PC-9 (cell line): Measurements from ENCODE around the gene ERCC4. TPM values are rescaled to one million over a fixed set of nuclear protein-coding genes. Genes with fewer than 3 reads are reported as not detected.

Experiments
- BruUV-seq: library from RNA; stranded (reverse); fragments of 400-500 nt; replicated peaks from 2 replicates; lab custom pipeline; 2021; lab: Mats Ljungman, UMichigan
- CTCF ChIA-PET: fragments of 300-600 bp; sonication (Branson Sonifier 250); formaldehyde crosslinking; loops from one replicate; lab custom pipeline; 2022; ENCODE audit warnings: antibody characterized with exemption; lab: Charles Lee
- POLR2A ChIA-PET: fragments of 300-600 bp; sonication (Branson Sonifier 250); formaldehyde crosslinking; loops from one replicate; lab custom pipeline; 2022; ENCODE audit warnings: antibody characterized with exemption; ENCODE audit not compliant: unreplicated experiment; lab: Charles Lee
- DNase-seq, 2 experiments: peaks; one replicate each; pipeline versions ENCODE4 v3.0.0 to v3.0.0-alpha.2; 2015 to 2022; ENCODE audit warnings: mixed read lengths in 1 of 2
- H2AFZ ChIP-seq: fragments of 200-600 bp; sonication (generic); 2 replicates; pipeline ENCODE4 v1.8.1; 2017; ENCODE audit warnings: antibody characterized with exemption
- H3F3A ChIP-seq: fragments of 200-600 bp; sonication (generic); 2 replicates; pipeline ENCODE4 v1.8.1; 2017; ENCODE audit warnings: antibody characterized with exemption, mild to moderate bottlenecking, low read depth; ENCODE audit not compliant: insufficient read depth
- H3K27ac ChIP-seq: fragments of 200-600 bp; sonication (generic); 2 replicates; pipeline ENCODE4 v1.6.1; 2016; ENCODE audit warnings: mixed run types
- H3K27me3 ChIP-seq: fragments of 200-600 bp; sonication (generic); 2 replicates; pipeline ENCODE4 v1.6.1; 2016; ENCODE audit warnings: low read depth, mixed run types; ENCODE audit not compliant: insufficient read depth
- H3K36me3 ChIP-seq: fragments of 200-600 bp; sonication (generic); 2 replicates; pipeline ENCODE4 v1.6.1; 2016; ENCODE audit warnings: low read depth, mixed run types
- H3K4me1 ChIP-seq: fragments of 200-600 bp; sonication (generic); replicated peaks from 2 replicates; pipeline ENCODE4 v1.6.1; 2016; ENCODE audit warnings: mixed run types; ENCODE audit not compliant: insufficient read depth
- H3K4me2 ChIP-seq: fragments of 200-600 bp; sonication (generic); 2 replicates; pipeline ENCODE4 v1.6.1; 2017; ENCODE audit warnings: mixed run types
- H3K4me3 ChIP-seq: fragments of 200-600 bp; sonication (generic); 2 replicates; pipeline ENCODE4 v1.6.1; 2016; ENCODE audit warnings: mixed run types
- H3K79me2 ChIP-seq: fragments of 200-600 bp; sonication (generic); 2 replicates; pipeline ENCODE4 v1.6.1; 2017; ENCODE audit warnings: low read depth, mixed run types
- H3K9me2 ChIP-seq: fragments of 200-600 bp; sonication (generic); 2 replicates; pipeline ENCODE4 v1.8.1; 2017; ENCODE audit warnings: mild to moderate bottlenecking; ENCODE audit not compliant: insufficient read depth
- H3K9me3 ChIP-seq: fragments of 200-600 bp; sonication (generic); 2 replicates; pipeline ENCODE4 v1.8.1; 2016; ENCODE audit warnings: low read depth; ENCODE audit not compliant: insufficient read depth
- H4K20me1 ChIP-seq: fragments of 200-600 bp; sonication (generic); 2 replicates; pipeline ENCODE4 v1.8.1; 2017; ENCODE audit not compliant: insufficient read depth
- EZH2 ChIP-seq: fragments of 200-600 bp; sonication (generic); IDR thresholded peaks from 2 replicates; pipeline ENCODE4 v1.8.0; 2017; ENCODE audit warnings: antibody characterized with exemption, low read depth
- intact Hi-C: fragments of 100-400 bp; cut with micrococcal nuclease; formaldehyde crosslinking; loops from one replicate; pipeline ENCODE4 v1.10.0; 2022; ENCODE audit not compliant: unreplicated experiment
- total RNA-seq: library from RNA; stranded (reverse); gene quantifications from 2 replicates; pipeline ENCODE4 v1.2.3, GENCODE V29; 2021
- TF ChIP-seq, protein P1 (sequence below): fragments of 200-600 bp; sonication (generic); conservative IDR thresholded peaks from 2 replicates; pipeline ENCODE4 v1.6.1; 2017; ENCODE audit warnings: mixed run types, antibody characterized with exemption, mild to moderate bottlenecking, moderate library complexity

Gene ERCC4
- total RNA-seq, 1 experiment from 2014 or later: 17.4 TPM

DNA sequence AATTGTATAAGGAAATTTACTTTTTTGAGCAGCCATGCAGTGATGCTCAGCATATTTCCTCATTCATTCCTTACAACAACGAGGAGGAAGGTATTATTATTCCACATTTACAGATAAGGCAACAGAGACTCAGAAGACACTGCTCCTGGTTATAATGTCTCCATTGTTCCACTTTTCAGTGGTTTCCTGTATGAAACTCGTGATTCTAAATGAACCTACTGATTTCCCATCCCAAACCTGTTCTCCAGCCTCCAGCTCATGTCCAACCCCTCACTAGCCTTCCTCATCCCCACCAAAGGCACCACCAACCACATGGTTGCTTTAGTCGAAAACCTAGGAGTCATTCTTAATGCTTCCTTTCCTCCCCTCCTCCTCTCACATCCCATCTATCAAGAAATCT, 12.5 kb upstream of the ERCC4 start:
- no peak overlapping the region for H3K27ac ChIP-seq
- no peaks in the 10 kb centered on the region for H3K9me2 ChIP-seq
- intact Hi-C loops: no loop called here
- no peaks in the 10 kb centered on the region for H3K4me1 ChIP-seq
- no peaks in the 10 kb centered on the region for H3K9me3 ChIP-seq
- peaks cover 25% of the 10 kb centered on the region for H3K27me3 ChIP-seq
- no peak overlapping the region for H3K4me3 ChIP-seq
- TF ChIP-seq, protein P1, sequence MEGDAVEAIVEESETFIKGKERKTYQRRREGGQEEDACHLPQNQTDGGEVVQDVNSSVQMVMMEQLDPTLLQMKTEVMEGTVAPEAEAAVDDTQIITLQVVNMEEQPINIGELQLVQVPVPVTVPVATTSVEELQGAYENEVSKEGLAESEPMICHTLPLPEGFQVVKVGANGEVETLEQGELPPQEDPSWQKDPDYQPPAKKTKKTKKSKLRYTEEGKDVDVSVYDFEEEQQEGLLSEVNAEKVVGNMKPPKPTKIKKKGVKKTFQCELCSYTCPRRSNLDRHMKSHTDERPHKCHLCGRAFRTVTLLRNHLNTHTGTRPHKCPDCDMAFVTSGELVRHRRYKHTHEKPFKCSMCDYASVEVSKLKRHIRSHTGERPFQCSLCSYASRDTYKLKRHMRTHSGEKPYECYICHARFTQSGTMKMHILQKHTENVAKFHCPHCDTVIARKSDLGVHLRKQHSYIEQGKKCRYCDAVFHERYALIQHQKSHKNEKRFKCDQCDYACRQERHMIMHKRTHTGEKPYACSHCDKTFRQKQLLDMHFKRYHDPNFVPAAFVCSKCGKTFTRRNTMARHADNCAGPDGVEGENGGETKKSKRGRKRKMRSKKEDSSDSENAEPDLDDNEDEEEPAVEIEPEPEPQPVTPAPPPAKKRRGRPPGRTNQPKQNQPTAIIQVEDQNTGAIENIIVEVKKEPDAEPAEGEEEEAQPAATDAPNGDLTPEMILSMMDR: no peak
- no peak for TF ChIP-seq EZH2
- no TSS peak for BruUV-seq
- CTCF ChIA-PET: no interaction called here
- no peaks in the 10 kb centered on the region for H3K79me2 ChIP-seq
- no peak overlapping the region for H2AFZ ChIP-seq
- POLR2A ChIA-PET: no interaction called here
- H3K4me2 ChIP-seq: no peak overlapping the region
- DNase-seq: no peak
- H4K20me1 ChIP-seq: no peaks in the 10 kb centered on the region
- no peaks in the 10 kb centered on the region for H3F3A ChIP-seq
- no peaks in the 10 kb centered on the region for H3K36me3 ChIP-seq

DNA sequence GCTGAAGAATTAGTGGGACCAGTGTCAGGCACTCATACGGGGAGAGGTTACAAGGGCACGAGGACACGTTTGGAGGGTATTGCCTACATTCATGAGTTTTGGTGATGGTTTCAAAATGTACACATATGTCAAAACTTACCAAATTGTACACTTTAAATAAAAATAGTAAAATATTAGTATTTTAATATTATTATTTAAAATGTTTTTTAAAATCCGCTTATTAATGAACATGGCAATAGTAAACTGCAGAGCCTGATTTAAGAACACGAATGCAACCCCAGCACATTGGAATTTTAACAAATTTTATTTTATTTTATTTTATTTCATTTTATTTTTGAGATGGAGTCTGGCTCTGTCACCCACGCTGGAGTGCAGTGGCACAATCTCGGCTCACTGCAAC, 10.9 kb upstream of the ERCC4 start:
- Histone ChIP-seq H3K9me2 (no peaks in the 10 kb centered on the region), H3K4me1 (no peaks in the 10 kb centered on the region), H2AFZ (no peak overlapping the region), H3K4me3 (no peak overlapping the region), H3F3A (no peaks in the 10 kb centered on the region), H4K20me1 (no peaks in the 10 kb centered on the region), H3K4me2 (no peak overlapping the region), H3K27ac (no peak overlapping the region), H3K79me2 (no peaks in the 10 kb centered on the region), H3K36me3 (no peaks in the 10 kb centered on the region), H3K27me3 (peaks cover 25% of the 10 kb centered on the region), H3K9me3 (no peaks in the 10 kb centered on the region)
- TF ChIP-seq EZH2: no peak
- TF ChIP-seq, protein P1: no peak
- DNase-seq: no peak
- CTCF ChIA-PET: no interaction called here
- BruUV-seq: no TSS peak
- POLR2A ChIA-PET: no interaction called here
- intact Hi-C loops: no loop called here

DNA sequence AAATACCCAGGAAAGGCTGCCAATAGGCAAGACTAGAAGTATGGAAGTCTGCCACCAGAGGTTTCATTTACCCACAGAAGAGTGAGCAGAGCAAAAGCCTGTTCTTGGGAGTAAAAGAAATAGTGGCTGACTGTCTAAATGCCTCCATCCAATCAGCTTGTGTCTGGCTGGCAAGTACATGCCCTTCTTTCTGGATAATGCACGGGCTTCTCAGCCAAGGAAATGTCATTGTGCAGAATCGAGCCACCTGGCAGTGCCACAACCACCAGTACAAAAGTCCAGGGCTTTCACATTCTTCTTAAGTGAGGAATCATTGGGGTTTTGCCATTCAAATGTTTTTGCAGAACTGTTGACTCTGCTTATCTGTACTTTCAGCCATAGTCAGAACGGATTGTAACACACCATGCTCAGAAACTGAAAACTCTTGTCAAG, 10.1 kb upstream of the ERCC4 start:
- no peaks in the 10 kb centered on the region for H3K9me2 ChIP-seq
- peak; percentile 34 to 54 for DNase-seq
- no peaks in the 10 kb centered on the region for H3K79me2 ChIP-seq
- CTCF ChIA-PET: no interaction called here
- POLR2A ChIA-PET: no interaction called here
- H3K27me3 ChIP-seq: peaks cover 25% of the 10 kb centered on the region
- H4K20me1 ChIP-seq: no peaks in the 10 kb centered on the region
- H2AFZ ChIP-seq: no peak overlapping the region
- peak overlapping the region; percentile 38 for H3K4me2 ChIP-seq
- H3K9me3 ChIP-seq: no peaks in the 10 kb centered on the region
- TF ChIP-seq EZH2: no peak
- TF ChIP-seq, protein P1: no peak
- H3K4me1 ChIP-seq: no peaks in the 10 kb centered on the region
- intact Hi-C loops: no loop called here
- H3F3A ChIP-seq: no peaks in the 10 kb centered on the region
- H3K27ac ChIP-seq: no peak overlapping the region
- BruUV-seq: no TSS peak
- no peaks in the 10 kb centered on the region for H3K36me3 ChIP-seq
- H3K4me3 ChIP-seq: no peak overlapping the region
